WERI-Rb-1 (cell line): Measurements from ENCODE around the gene ADGRL3.

Experiments used
- DNase-seq: peaks from one replicate; pipeline ENCODE4 v3.0.0-alpha.2; 2020
- H3K27ac ChIP-seq: fragments of 250-450 bp; sonication (Bioruptor Pico); 2 replicates; pipeline ENCODE4 v1.5.1; 2020; ENCODE audit warnings: mild to moderate bottlenecking, moderate library complexity
- H3K27me3 ChIP-seq: fragments of 250-450 bp; sonication (Bioruptor Pico); 2 replicates; pipeline ENCODE4 v1.5.1; 2021; ENCODE audit warnings: mild to moderate bottlenecking, low read depth, moderate library complexity; ENCODE audit not compliant: insufficient read depth, severe bottlenecking
- H3K36me3 ChIP-seq: fragments of 250-450 bp; sonication (Bioruptor Pico); 2 replicates; pipeline ENCODE4 v1.5.1; 2020; ENCODE audit warnings: mild to moderate bottlenecking, moderate library complexity
- H3K4me3 ChIP-seq: 2 replicates; pipeline ENCODE4 v1.5.1; 2011; ENCODE audit warnings: low read depth, mild to moderate bottlenecking, control low read depth, low read length
- H3K9me3 ChIP-seq: fragments of 250-450 bp; sonication (Bioruptor Pico); 2 replicates; pipeline ENCODE4 v1.5.1; 2021; ENCODE audit warnings: mild to moderate bottlenecking, moderate library complexity; ENCODE audit not compliant: severe bottlenecking
- CTCF ChIP-seq: IDR thresholded peaks from 2 replicates; pipeline ENCODE4 v1.5.1; 2011; ENCODE audit warnings: low read depth, mild to moderate bottlenecking, control low read depth, inconsistent platforms, low read length

Gene ADGRL3

GRCh38 chr4:61511716-61512488 lies 311.8 kb downstream of the ADGRL3 start:
- no peak for TF ChIP-seq CTCF

GRCh38 chr4:61514991-61515390 lies 314.9 kb downstream of the ADGRL3 start:
- Histone ChIP-seq H3K36me3 (no peaks in the 10 kb centered on the region), H3K4me3 (no peak overlapping the region)
- TF ChIP-seq CTCF: no peak

More at GRCh38 chr4:61511716-61512488, 311.8 kb downstream of the ADGRL3 start:
- Histone ChIP-seq H3K4me3 (no peak overlapping the region), H3K36me3 (no peaks in the 10 kb centered on the region), H3K27ac (no peak overlapping the region), H3K9me3 (no peaks in the 10 kb centered on the region), H3K27me3 (no peaks in the 10 kb centered on the region)
- no peak for DNase-seq

GRCh38 chr4:61517144-61517543 lies 317.0 kb downstream of the ADGRL3 start:
- TF ChIP-seq CTCF: no peak
- no peak for DNase-seq
- H3K27me3 ChIP-seq: no peaks in the 10 kb centered on the region
- H3K4me3 ChIP-seq: no peak overlapping the region
- H3K27ac ChIP-seq: no peak overlapping the region
- no peaks in the 10 kb centered on the region for H3K36me3 ChIP-seq
- H3K9me3 ChIP-seq: no peaks in the 10 kb centered on the region

More at GRCh38 chr4:61514991-61515390, 314.9 kb downstream of the ADGRL3 start:
- DNase-seq: peak; percentile 37
- H3K9me3 ChIP-seq: no peaks in the 10 kb centered on the region
- no peaks in the 10 kb centered on the region for H3K27me3 ChIP-seq
- no peak overlapping the region for H3K27ac ChIP-seq

- no peaks in the 10 kb centered on the region for H3K36me3 ChIP-seq
- DNase-seq: no peak
- no peaks in the 10 kb centered on the region for H3K27me3 ChIP-seq
- no peak for TF ChIP-seq CTCF
- H3K27ac ChIP-seq: no peak overlapping the region
- H3K9me3 ChIP-seq: no peaks in the 10 kb centered on the region
- H3K4me3 ChIP-seq: no peak overlapping the region
These were observed 320.0 kb downstream of the ADGRL3 start for GRCh38 chr4:61520166-61520565.

GRCh38 chr4:61520681-61521160 lies 320.6 kb downstream of the ADGRL3 start:
- no peaks in the 10 kb centered on the region for H3K36me3 ChIP-seq
- TF ChIP-seq CTCF: no peak
- H3K9me3 ChIP-seq: no peaks in the 10 kb centered on the region
- no peak overlapping the region for H3K4me3 ChIP-seq
- no peak overlapping the region for H3K27ac ChIP-seq
- H3K27me3 ChIP-seq: no peaks in the 10 kb centered on the region
- no peak for DNase-seq
